Activated naive CD4-positive, alpha-beta T cell treated with anti-CD3 and anti-CD28 coated beads, Interleukin-2, amount 50 U/mL, for 24 hours (primary cell): ENCODE measurements around the gene LARGE1.

Experiments used
- H3K27ac Mint-ChIP-seq: one replicate; pipeline ENCODE4 v1.8.0; 2021; ENCODE audit warnings: mild to moderate bottlenecking, mixed read lengths
- H3K27me3 Mint-ChIP-seq: one replicate; pipeline ENCODE4 v1.8.0; 2021; ENCODE audit warnings: mixed read lengths
- H3K36me3 Mint-ChIP-seq: one replicate; pipeline ENCODE4 v1.8.0; 2021; ENCODE audit warnings: mixed read lengths
- H3K4me1 Mint-ChIP-seq: one replicate; pipeline ENCODE4 v1.8.0; 2021; ENCODE audit warnings: mixed read lengths
- H3K4me3 Mint-ChIP-seq: one replicate; pipeline ENCODE4 v1.8.0; 2021; ENCODE audit warnings: mild to moderate bottlenecking, mixed read lengths
- H3K9me3 Mint-ChIP-seq: one replicate; pipeline ENCODE4 v1.8.0; 2021; ENCODE audit warnings: mixed read lengths

The LARGE1 gene

GRCh38 chr22:33838644-33839043 lies 81.6 kb downstream of the LARGE1 start:
- Mint-ChIP-seq H3K4me1 (no peaks in the 10 kb centered on the region), H3K27ac (no peak overlapping the region), H3K9me3 (no peaks in the 10 kb centered on the region)

GRCh38 chr22:33837826-33838225 lies 82.5 kb downstream of the LARGE1 start:
- H3K36me3 Mint-ChIP-seq = no peaks in the 10 kb centered on the region
- H3K4me3 Mint-ChIP-seq = no peak overlapping the region
- no peaks in the 10 kb centered on the region for H3K9me3 Mint-ChIP-seq
- H3K4me1 Mint-ChIP-seq = no peaks in the 10 kb centered on the region
- no peaks in the 10 kb centered on the region for H3K27me3 Mint-ChIP-seq
- H3K27ac Mint-ChIP-seq = no peak overlapping the region

More at GRCh38 chr22:33838644-33839043, 81.6 kb downstream of the LARGE1 start:
- H3K27me3 Mint-ChIP-seq = no peaks in the 10 kb centered on the region
- no peaks in the 10 kb centered on the region for H3K36me3 Mint-ChIP-seq
- no peak overlapping the region for H3K4me3 Mint-ChIP-seq

- H3K4me1 Mint-ChIP-seq = no peaks in the 10 kb centered on the region
- H3K9me3 Mint-ChIP-seq = no peaks in the 10 kb centered on the region
- H3K36me3 Mint-ChIP-seq = no peaks in the 10 kb centered on the region
- H3K27ac Mint-ChIP-seq = no peak overlapping the region
- no peaks in the 10 kb centered on the region for H3K27me3 Mint-ChIP-seq
- no peak overlapping the region for H3K4me3 Mint-ChIP-seq
These were observed 85.0 kb downstream of the LARGE1 start for GRCh38 chr22:33835265-33835664.

GRCh38 chr22:33832558-33833151 lies 87.6 kb downstream of the LARGE1 start:
- no peaks in the 10 kb centered on the region for H3K4me1 Mint-ChIP-seq
- no peaks in the 10 kb centered on the region for H3K27me3 Mint-ChIP-seq
- H3K9me3 Mint-ChIP-seq = no peaks in the 10 kb centered on the region
- no peak overlapping the region for H3K4me3 Mint-ChIP-seq
- H3K36me3 Mint-ChIP-seq = no peaks in the 10 kb centered on the region
- H3K27ac Mint-ChIP-seq = no peak overlapping the region

- Mint-ChIP-seq H3K27ac (no peak overlapping the region), H3K4me1 (no peaks in the 10 kb centered on the region), H3K36me3 (no peaks in the 10 kb centered on the region), H3K9me3 (no peaks in the 10 kb centered on the region), H3K27me3 (no peaks in the 10 kb centered on the region), H3K4me3 (no peak overlapping the region)
These were observed 88.6 kb downstream of the LARGE1 start for GRCh38 chr22:33831651-33832050.

GRCh38 chr22:33831207-33831606 lies 89.1 kb downstream of the LARGE1 start:
- Mint-ChIP-seq H3K4me3 (no peak overlapping the region), H3K4me1 (no peaks in the 10 kb centered on the region), H3K9me3 (no peaks in the 10 kb centered on the region), H3K27me3 (no peaks in the 10 kb centered on the region), H3K36me3 (no peaks in the 10 kb centered on the region), H3K27ac (no peak overlapping the region)

- no peak overlapping the region for H3K4me3 Mint-ChIP-seq
- H3K27ac Mint-ChIP-seq = no peak overlapping the region
- no peaks in the 10 kb centered on the region for H3K9me3 Mint-ChIP-seq
- no peaks in the 10 kb centered on the region for H3K4me1 Mint-ChIP-seq
- no peaks in the 10 kb centered on the region for H3K36me3 Mint-ChIP-seq
- H3K27me3 Mint-ChIP-seq = no peaks in the 10 kb centered on the region
These were observed 90.6 kb downstream of the LARGE1 start for GRCh38 chr22:33829546-33830280.

- H3K9me3 Mint-ChIP-seq = no peaks in the 10 kb centered on the region
- no peaks in the 10 kb centered on the region for H3K4me1 Mint-ChIP-seq
- H3K27ac Mint-ChIP-seq = no peak overlapping the region
- no peaks in the 10 kb centered on the region for H3K27me3 Mint-ChIP-seq
- H3K4me3 Mint-ChIP-seq = no peak overlapping the region
- no peaks in the 10 kb centered on the region for H3K36me3 Mint-ChIP-seq
These were observed 92.0 kb downstream of the LARGE1 start for GRCh38 chr22:33828302-33828701.

GRCh38 chr22:33825761-33826160 lies 94.5 kb downstream of the LARGE1 start:
- Mint-ChIP-seq H3K4me3 (no peak overlapping the region), H3K27ac (no peak overlapping the region)

GRCh38 chr22:33823552-33823951 lies 96.7 kb downstream of the LARGE1 start:
- Mint-ChIP-seq H3K36me3 (no peaks in the 10 kb centered on the region), H3K27me3 (peaks cover 1% of the 10 kb centered on the region), H3K4me1 (no peaks in the 10 kb centered on the region), H3K27ac (no peak overlapping the region), H3K9me3 (no peaks in the 10 kb centered on the region), H3K4me3 (no peak overlapping the region)

More at GRCh38 chr22:33825761-33826160, 94.5 kb downstream of the LARGE1 start:
- Mint-ChIP-seq H3K9me3 (no peaks in the 10 kb centered on the region), H3K36me3 (no peaks in the 10 kb centered on the region), H3K27me3 (no peaks in the 10 kb centered on the region), H3K4me1 (no peaks in the 10 kb centered on the region)

- Mint-ChIP-seq H3K9me3 (no peaks in the 10 kb centered on the region), H3K36me3 (no peaks in the 10 kb centered on the region), H3K27me3 (peaks cover 1% of the 10 kb centered on the region), H3K4me3 (no peak overlapping the region), H3K27ac (no peak overlapping the region), H3K4me1 (no peaks in the 10 kb centered on the region)
These were observed 99.0 kb downstream of the LARGE1 start for GRCh38 chr22:33821290-33821689.

GRCh38 chr22:33819743-33820142 lies 100.5 kb downstream of the LARGE1 start:
- Mint-ChIP-seq H3K27me3 (peaks cover 1% of the 10 kb centered on the region), H3K9me3 (no peaks in the 10 kb centered on the region), H3K27ac (no peak overlapping the region), H3K36me3 (no peaks in the 10 kb centered on the region), H3K4me1 (no peaks in the 10 kb centered on the region), H3K4me3 (no peak overlapping the region)

- H3K36me3 Mint-ChIP-seq = no peaks in the 10 kb centered on the region
These were observed 102.7 kb downstream of the LARGE1 start for GRCh38 chr22:33817512-33818127.

GRCh38 chr22:33812360-33812977 lies 107.8 kb downstream of the LARGE1 start:
- H3K4me1 Mint-ChIP-seq = no peaks in the 10 kb centered on the region
- no peak overlapping the region for H3K27ac Mint-ChIP-seq
- H3K4me3 Mint-ChIP-seq = no peak overlapping the region
- no peaks in the 10 kb centered on the region for H3K27me3 Mint-ChIP-seq
- peaks cover 2% of the 10 kb centered on the region for H3K36me3 Mint-ChIP-seq
- peaks cover 6% of the 10 kb centered on the region for H3K9me3 Mint-ChIP-seq

More at GRCh38 chr22:33817512-33818127, 102.7 kb downstream of the LARGE1 start:
- H3K9me3 Mint-ChIP-seq = peaks cover 6% of the 10 kb centered on the region
- peaks cover 1% of the 10 kb centered on the region for H3K27me3 Mint-ChIP-seq
- H3K27ac Mint-ChIP-seq = no peak overlapping the region
- H3K4me1 Mint-ChIP-seq = no peaks in the 10 kb centered on the region
- H3K4me3 Mint-ChIP-seq = no peak overlapping the region

GRCh38 chr22:33811686-33812085 lies 108.6 kb downstream of the LARGE1 start:
- Mint-ChIP-seq H3K36me3 (peaks cover 2% of the 10 kb centered on the region), H3K4me1 (no peaks in the 10 kb centered on the region), H3K27me3 (no peaks in the 10 kb centered on the region), H3K4me3 (no peak overlapping the region), H3K27ac (no peak overlapping the region), H3K9me3 (peaks cover 6% of the 10 kb centered on the region)

- Mint-ChIP-seq H3K36me3 (peaks cover 2% of the 10 kb centered on the region), H3K9me3 (peaks cover 6% of the 10 kb centered on the region), H3K4me3 (no peak overlapping the region), H3K4me1 (no peaks in the 10 kb centered on the region), H3K27me3 (no peaks in the 10 kb centered on the region), H3K27ac (no peak overlapping the region)
These were observed 109.1 kb downstream of the LARGE1 start for GRCh38 chr22:33811208-33811607.
